Jurkat, Clone E6-1 (cell line): ENCODE results near the gene PRKAG2.

Experiments used
- DNase-seq: peaks from one replicate; pipeline ENCODE4 v3.0.0-alpha.2; 2011; ENCODE audit warnings: low read depth, low spot score
- H3K4me3 ChIP-seq: 2 replicates; pipeline ENCODE4 v1.5.1; 2011; ENCODE audit warnings: mild to moderate bottlenecking, low read length, control low read depth, moderate library complexity

Gene PRKAG2

DNA sequence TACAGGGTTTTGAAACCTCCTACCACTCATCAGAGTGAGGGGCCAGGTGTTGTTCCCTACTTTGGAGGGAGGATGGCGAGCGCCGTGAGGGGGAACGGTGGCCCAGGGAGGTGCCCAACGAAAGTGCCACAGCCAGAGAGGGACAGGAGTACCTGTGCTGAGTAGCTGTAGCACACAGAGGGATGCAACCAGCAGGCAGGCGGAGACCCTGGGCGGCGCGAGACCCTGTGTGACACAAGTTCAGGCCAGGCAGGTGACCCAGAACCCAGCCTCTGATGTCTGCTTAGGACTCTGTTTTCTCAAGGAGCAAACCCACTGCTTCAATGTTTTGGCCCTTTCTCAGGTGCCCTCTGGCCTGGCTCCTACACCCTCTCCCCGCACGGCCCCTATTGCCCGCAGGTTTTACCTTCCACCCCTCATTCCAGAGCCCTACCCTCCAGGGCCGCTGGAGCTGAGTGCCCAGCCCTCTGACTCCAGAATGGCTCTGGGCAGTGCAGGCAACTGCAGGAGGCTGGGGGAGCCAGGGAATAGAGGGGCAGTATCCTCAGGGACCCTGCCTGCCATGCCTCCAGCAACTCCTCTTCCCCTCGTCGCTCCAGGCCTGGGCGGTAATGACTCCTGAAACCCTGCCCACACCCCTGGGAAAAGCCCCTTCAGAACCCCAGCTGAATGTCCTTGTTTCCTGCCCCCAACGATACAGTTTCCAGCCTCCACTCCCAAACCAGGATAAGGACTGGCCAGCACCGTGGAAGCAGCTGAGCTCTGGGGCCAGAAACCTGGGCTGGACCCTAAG, 193.1 kb downstream of the PRKAG2 start:
- DNase-seq, result no peak

DNA sequence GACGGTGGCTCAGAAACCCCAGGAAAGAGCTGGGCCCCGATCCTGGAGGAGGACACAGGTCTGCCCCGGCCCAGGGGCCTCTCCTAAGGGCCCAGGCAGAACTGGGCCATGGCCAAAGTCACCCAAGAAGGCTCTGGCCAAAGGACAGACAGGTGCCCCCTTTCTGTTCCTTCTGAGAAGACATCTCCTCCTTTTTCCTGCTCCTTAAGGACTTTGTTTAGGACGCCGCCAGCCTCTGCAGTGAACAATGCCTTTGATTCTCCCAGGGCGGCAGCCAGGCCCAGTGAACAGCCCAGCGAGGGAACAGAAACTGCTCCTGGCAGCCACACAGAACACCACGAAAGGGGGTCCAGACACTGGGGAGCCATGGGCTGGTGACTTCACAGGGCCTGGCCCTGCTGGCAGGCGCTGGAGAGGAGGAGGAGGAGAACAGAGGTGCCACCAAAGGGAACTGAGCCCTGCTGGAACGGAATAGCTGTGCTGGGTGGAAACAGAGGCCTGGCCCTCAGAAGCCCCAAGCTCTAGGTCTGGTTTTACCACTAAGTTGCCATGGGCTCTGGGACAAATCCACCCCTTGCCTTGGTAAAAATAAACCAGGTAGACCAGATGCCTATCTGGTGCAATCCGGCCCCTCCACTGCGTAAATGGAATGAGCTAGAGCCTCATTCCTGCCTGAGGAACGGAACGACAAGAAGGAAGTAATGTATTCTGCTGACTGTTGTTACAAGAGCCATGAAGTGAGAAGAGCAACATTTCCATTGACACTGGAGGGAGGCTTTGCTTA, 193.9 kb downstream of the PRKAG2 start:
- no peak for DNase-seq
- H3K4me3 ChIP-seq, result no peak overlapping the region

More for the DNA sequence above, 193.1 kb downstream of the PRKAG2 start:
- H3K4me3 ChIP-seq, result no peak overlapping the region

DNA sequence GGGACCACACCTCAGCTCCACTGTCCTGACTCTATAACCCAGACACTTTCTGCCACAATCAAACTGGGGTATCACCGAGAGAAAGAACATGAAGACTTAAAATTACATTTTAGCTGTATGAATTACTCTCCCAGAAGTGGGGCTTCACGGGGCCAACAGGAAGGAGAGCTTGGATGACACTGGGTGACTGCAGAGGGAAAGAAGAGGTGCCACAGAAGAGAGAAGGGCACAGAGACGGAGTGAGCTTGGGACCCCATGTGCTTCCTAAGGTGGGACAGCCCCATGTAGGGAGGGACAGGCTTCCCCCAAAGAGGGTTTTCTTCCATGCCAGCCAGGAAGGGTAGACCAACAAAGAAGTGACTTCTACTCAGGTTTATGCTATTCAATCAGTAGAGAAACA, 195.2 kb downstream of the PRKAG2 start:
- DNase-seq, result no peak

DNA sequence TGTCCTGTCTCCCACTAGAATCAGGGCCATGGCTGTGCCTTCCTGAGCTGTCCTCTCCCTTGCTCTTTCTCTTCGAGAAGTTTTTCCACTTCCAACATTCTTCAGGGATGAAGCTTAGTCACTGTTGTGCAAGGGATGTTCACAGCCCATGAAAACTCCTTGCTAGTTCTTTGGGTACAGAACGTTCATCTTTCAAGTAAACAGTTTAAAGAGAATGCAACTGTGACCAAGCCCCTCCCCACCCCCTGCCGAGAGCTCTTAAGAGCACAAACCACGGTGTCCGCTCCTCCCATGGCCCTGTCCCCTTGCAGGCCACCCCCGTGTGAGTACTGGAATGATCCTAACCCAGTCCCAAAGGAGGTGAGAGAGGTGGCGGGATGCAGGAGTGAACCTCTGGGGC, 196.1 kb downstream of the PRKAG2 start:
- DNase-seq, result no peak
- no peak overlapping the region for H3K4me3 ChIP-seq

More for the DNA sequence above, 195.2 kb downstream of the PRKAG2 start:
- no peak overlapping the region for H3K4me3 ChIP-seq

DNA sequence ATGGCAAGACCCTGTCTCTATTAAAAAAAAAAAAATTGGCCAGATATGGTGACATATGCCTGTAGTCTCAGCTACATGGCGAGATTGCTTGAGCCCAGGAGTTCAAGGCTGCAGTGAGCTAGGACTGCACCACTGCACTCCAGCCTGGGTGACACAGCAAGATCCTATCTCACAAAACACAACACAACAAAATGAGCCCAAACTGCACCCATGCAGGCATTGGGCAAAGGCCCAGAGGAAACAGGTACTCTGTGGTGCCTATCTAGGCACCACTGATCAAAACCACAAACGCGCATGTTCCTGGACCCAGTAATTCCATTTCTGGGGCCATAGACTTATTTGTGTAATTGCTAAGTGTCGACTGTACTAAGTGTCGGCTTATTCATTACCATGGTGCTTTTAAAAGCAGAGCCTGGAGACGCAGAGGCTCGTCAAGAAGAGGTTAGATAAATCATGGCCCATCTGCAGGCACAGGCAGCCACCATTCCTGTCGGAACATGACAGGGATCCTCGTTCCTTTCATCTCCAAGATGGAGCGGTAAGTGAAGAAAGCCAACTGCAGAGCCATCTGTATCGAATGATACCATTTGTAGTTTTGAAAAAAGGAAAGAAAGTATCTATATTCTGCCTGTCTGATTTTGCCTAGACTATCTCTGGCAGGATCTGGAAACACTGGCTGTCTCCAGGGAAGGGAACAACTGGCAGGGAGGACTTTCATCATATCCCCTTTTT, 196.9 kb downstream of the PRKAG2 start:
- DNase-seq, result peak; percentile 9
- H3K4me3 ChIP-seq, result no peak overlapping the region

DNA sequence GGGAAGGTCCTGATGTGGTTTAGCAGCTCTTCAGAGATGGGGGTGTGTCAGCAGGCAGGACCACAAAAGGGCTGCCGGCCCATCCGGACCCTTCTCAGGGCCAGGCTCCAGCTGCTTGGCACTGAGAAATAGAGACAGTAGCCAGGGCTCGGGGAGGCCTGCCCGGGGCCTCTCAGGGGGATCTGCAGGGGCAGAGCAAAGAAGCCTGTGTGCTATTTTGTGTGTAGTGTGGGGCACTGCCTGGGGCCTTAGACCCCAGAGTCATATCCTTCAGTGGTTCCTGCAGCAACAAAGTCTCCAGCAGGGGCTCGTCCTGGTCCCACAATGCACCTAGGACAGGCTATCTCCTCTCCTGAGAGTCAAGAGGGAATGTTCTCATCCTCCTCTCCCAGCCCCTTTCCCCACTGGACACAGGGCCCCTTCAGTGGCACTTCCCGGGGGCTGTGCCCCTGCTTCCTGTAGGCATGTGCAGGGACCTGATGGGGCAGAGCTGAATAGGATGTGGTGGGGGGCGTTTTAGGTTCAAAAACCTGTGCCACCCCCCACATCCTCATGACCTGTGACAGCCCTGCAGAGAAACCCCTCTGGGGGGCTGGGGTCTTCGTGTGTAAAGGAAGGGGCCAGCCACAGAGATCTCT, 197.7 kb downstream of the PRKAG2 start:
- no peak overlapping the region for H3K4me3 ChIP-seq
- DNase-seq, result no peak

DNA sequence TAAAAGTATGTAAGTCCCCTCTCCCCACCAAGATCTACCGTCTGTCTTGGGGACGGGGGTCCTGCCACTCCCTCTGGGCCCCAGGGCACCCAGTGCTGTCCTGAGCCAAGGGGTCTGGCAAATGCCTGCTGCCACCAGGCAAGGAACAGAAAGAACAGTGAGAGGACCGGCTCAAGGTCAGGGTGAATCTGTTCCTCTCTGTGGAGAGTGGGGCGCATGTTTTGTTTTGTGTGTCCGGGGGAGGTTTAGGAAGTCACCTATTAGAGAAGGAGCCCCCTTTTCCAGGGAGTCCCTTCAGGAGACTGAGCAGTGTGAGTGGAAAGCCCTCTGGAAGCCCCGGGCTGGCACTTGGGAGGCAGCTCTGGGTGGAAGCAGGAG, 198.7 kb downstream of the PRKAG2 start:
- DNase-seq, result no peak
- H3K4me3 ChIP-seq, result no peak overlapping the region

DNA sequence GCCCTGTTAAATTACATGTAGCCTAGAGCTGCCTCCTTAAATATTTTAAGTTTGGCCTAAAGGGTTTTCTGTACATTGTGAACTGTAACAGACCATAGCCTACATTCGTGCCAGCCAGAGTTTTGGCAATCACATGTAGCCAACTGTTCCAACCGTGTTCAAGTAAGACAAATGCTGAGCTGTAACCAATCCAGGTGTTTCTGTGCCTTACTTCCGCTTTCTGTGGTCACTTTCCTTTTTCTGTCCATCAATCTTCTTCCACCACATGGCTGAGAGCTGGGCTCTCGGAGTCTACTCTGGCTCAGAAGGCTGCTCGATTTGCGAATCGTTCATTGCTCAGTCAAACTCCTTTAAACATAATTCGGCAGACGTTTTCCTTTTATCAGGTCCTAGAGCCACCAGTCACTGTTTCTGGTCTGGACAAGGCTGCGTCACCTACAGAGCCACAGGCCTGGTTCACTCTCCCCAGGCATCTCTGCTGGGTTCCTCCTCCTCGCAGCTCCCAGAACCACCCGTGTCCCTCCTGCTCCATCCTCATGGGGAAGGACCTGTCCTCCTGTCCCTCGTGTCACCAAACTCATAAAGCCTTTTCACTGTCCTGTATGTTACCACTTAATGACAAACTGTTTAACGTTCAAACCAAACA, 199.2 kb downstream of the PRKAG2 start:
- DNase-seq, result no peak
- no peak overlapping the region for H3K4me3 ChIP-seq

DNA sequence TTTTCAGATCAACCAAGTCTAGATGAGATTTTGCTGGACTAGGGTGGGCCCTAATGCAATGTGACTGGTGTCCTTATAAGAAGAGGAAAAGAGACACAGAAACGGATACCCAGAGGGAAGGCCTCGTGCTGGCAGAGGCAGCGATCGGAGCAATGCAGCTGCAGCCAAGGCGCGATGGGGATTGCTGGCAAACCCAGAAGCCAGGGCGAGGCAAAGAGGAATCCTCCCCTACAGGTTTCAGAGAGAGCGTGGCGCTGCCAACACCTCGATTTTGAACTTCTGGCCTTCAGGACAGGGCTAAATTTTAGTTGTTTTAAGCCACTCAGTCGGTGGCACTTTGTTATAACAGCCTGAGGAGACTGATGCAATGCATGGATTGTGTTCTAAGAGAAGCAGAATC, 200.2 kb downstream of the PRKAG2 start:
- H3K4me3 ChIP-seq, result no peak overlapping the region
- DNase-seq, result no peak

DNA sequence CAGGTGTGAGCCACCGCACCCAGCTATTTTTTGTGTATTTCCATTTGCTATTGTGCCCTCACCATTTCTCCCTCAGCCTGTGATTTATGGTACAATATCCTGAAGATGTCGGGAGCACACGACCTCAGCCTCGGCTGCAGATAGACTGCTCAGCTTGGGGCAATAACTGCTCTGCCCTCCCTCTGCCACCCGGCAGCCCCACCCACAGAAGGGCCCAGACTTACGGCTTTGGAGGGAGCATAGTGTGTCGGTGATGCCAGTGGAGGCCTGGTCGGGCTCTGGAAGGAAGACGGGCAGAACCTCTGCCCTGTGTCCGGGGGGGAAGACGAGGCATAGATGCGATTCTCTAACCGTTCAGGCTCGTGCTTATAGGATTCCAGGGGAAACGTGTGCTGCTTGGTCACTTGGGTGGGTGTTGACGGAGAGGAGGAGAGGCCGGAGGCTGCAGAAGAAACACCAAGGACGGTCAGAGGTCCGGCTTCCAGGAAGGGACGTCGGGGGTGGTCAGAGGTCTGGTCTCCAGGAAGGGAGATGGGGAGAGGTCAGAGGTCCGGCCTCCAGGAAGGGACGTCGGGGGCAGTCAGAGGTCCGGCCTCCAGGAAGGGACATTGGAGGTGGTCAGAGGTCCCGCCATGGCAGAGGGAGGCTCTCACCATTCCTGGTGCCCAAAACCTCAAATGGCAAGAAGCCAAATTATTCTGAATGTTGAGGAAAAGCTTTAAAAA, 201.6 kb downstream of the PRKAG2 start:
- no peak for DNase-seq
- H3K4me3 ChIP-seq, result no peak overlapping the region

DNA sequence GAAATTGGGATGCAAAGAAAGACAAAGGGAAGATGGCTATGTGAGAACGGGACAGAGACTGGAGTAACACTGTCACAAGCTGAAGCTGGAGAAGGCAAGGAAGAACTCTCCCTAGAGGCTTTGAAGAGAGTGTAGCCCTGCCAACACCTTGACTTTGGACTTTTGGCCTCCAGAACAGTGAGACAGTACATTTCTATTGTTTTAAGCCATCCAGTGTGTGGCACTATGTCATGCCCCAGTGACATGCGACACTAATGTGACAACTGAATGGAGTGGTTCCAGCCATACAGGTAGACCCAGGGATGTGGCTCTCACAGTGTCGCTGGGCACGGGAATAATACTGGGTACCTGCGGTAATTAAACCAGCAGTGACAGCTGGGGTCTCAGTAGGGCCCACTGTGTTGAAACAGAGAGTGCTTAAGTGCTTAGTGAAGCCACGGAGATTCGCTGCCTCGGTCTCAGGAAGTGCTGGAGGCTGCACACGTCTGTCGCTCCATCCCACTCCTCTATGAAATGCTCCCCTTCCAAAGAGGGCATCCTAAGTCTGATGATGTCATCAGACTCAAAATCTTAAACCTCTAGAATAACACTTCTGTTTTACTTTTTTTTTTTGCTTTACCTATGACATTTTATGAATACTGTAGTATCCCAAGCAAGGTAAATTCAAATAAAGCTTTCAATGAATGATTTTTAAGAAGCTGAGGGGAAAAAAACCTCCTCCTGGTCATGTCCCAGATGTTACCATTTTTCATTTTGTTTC, 202.6 kb downstream of the PRKAG2 start:
- DNase-seq, result no peak
- H3K4me3 ChIP-seq, result no peak overlapping the region

DNA sequence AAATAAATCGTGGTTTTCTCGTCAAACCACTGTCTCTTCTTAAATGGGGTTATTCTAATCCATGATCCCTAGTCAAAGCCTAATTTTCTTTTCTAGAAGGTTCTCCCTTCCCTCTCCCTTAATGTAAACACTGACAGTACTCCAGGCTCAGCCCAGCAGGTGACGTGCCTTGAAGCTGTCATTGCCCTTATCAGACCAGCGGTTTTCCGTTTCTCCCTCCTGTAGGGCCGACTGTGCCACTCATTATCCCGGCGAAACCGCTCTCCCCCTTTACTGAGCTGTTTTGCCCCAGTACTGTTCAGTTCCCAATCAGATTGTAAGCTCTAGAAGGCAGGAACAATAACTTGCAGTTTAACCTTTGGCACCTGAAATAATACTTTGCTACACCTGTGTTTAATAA, 203.7 kb downstream of the PRKAG2 start:
- DNase-seq, result no peak
- no peak overlapping the region for H3K4me3 ChIP-seq

DNA sequence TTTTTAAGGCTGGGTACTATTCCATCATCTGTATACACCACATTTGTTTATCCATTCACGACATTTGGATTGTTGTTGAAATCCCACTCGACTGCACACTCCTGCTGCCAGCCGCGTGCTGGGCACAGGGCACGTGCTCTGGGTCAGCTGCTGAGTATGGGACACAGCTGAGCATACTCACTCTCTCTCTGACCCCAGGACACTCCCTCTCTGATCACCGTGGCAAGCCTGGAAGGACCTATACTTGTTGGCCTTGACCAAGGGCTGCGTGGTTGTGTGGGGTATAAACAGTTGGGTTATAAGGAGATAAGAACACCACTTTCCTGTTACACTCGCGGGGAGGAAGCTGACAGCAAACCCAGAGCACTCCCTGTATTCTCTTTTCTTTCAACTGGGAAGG, 204.2 kb downstream of the PRKAG2 start:
- DNase-seq, result no peak
- no peak overlapping the region for H3K4me3 ChIP-seq

DNA sequence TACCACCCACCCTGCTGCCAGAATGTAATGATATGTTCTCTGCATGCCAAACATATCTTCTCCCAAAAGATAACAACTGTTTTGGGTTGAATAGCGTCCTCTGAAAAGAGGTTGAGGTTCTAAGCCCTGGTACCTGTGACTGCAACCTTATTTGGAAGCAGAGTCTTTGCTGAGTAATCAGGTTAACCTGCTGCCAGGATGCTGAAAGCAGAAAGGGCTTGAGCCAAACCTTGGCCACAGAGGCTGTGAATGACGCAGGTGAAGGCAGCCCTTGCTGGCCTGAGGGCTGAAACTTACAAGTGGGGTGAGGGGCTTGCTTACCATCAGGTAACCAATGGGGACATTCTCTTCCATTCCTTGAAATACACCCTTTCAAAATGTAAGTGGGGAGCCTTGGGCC, 205.4 kb downstream of the PRKAG2 start:
- H3K4me3 ChIP-seq, result no peak overlapping the region
- DNase-seq, result no peak

DNA sequence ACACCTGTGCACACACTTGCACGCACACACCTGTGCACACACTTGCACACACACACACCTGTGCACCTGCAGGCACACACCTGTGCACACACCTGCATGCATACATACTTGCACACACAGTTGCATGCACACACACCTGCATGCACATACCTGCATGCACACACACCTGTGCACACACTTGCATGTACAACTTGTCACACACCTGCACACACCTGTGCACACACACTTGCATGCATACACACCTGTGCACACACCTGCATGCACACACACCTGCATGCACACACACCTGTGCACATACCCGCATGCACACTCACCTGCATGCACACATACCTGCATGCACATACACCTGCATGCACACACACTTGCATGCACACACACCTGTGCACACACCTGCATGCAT, 207.2 kb downstream of the PRKAG2 start:
- DNase-seq, result no peak
- no peak overlapping the region for H3K4me3 ChIP-seq

DNA sequence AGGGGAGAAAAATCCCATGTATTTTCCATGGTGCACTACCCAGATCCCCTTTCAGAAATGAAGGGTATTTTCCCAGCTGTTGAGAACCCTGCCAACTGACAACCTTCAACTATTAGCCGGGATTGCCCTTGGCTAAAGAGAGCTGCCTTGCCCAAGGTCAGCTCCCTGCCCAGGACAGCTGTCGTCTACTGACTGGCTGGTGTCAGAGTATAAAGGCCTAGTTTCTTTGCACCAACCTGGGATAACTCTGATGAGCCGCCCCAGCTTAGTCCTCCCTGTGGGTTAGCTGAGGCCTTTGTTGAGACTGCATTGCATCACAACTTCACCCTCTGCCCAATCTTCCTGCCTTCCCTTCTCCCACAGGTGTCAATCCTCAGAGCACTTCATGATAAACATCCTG, 210.0 kb downstream of the PRKAG2 start:
- no peak for DNase-seq
- no peak overlapping the region for H3K4me3 ChIP-seq

DNA sequence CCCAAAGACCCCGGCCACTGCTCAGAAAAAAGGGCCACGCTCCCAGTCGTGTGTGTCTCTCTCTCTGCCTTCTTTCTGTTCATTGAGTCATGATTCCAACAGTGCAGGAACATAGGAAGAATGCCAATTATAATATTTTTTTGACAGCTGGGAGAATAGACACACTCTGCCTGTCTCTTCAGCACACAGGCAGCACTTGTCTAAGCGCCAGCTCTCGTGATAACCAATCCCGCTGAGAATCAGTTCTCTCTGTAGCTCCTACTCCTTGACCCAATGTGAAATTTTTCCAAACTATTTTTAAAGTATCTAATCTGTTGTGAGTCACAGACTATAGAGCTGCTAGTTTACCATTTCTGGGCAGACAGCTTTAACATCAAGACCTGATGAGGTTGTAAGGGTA, 211.5 kb downstream of the PRKAG2 start:
- no peak for DNase-seq
- H3K4me3 ChIP-seq, result no peak overlapping the region

DNA sequence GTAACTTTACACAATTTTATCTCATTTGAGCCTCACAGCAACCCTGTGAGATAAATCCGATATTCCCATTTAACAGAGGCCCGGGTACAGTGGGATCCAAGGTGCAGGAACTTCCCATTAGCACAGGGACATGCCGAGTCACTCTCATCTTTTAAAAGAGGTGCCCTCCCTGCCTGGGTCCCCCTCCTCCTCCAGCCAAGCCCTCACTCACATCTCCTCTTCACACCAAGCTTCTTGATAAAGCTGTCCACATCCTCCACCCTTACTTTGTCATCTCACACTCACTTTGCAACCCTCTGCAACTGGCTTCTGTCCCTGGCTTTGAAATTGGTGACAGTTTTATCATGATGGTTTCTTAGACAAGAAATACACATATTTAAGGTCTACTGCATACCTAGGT, 212.6 kb downstream of the PRKAG2 start:
- DNase-seq, result no peak
- H3K4me3 ChIP-seq, result no peak overlapping the region
